Neutrophil (primary cell): ENCODE measurements around the gene CRB1.

Experiments
- H3K27ac ChIP-seq: fragments of 200-600 bp; sonication (generic); 2 replicates; pipeline ENCODE4 v1.5.1; 2016; ENCODE audit warnings: mild to moderate bottlenecking, moderate library complexity
- H3K27me3 ChIP-seq: fragments of 200-600 bp; sonication (generic); 2 replicates; pipeline ENCODE4 v1.6.0; 2016; ENCODE audit warnings: mild to moderate bottlenecking
- H3K36me3 ChIP-seq: fragments of 200-600 bp; sonication (generic); 2 replicates; pipeline ENCODE4 v1.5.1; 2017
- H3K4me1 ChIP-seq, 2 experiments: fragments of 200-600 bp in 1 of 2; sonication (generic) in 1 of 2; 1 replicate in 1 of 2; 2 replicates in 1 of 2; pipeline versions ENCODE4 v1.5.1 to v1.6.1; 2013 to 2016; ENCODE audit warnings: low read depth in 1 of 2, low read length in 1 of 2, mild to moderate bottlenecking in 1 of 2, moderate library complexity in 1 of 2; ENCODE audit not compliant: control insufficient read depth in 1 of 2, insufficient read depth in 1 of 2
- H3K4me3 ChIP-seq, 2 experiments: fragments of 200-600 bp in 1 of 2; sonication (generic) in 1 of 2; 1 replicate in 1 of 2; 2 replicates in 1 of 2; pipeline ENCODE4 v1.5.1; 2013 to 2016; ENCODE audit warnings: low read depth in 1 of 2, low read length in 1 of 2, mild to moderate bottlenecking in 1 of 2, moderate library complexity in 1 of 2
- H3K9me3 ChIP-seq: fragments of 200-600 bp; sonication (generic); 2 replicates; pipeline ENCODE4 v1.5.1; 2016
- CTCF ChIP-seq: fragments of 200-600 bp; sonication (generic); IDR thresholded peaks from 2 replicates; pipeline ENCODE4 v1.5.1; 2016; ENCODE audit warnings: antibody characterized with exemption

CRB1 gene

DNA sequence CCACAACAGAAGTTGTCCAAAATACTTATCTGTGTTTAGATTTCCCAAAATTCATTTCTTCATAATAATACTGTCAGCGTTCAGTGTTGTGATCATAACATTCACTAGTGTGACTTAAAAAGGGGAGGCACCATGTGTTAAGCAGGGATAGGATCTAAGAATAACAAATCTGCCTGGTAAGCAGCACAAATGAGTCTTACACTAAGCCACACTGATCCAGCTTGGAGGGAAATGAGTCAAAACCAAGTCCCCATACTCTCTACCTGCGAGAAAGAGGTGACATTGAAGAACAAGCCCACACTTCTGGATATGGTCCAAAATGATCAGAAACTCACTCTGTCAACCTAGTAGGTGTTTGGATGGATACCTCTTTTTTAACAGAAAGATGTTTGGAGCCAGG lies 145.5 kb downstream of the CRB1 start:
- H3K36me3 ChIP-seq, result no peaks in the 10 kb centered on the region
- no peak overlapping the region for H3K4me3 ChIP-seq
- H3K27ac ChIP-seq, result no peak overlapping the region
- H3K4me1 ChIP-seq, result no peaks in the 10 kb centered on the region
- no peaks in the 10 kb centered on the region for H3K9me3 ChIP-seq
- TF ChIP-seq CTCF, result no peak
- H3K27me3 ChIP-seq, result no peaks in the 10 kb centered on the region

DNA sequence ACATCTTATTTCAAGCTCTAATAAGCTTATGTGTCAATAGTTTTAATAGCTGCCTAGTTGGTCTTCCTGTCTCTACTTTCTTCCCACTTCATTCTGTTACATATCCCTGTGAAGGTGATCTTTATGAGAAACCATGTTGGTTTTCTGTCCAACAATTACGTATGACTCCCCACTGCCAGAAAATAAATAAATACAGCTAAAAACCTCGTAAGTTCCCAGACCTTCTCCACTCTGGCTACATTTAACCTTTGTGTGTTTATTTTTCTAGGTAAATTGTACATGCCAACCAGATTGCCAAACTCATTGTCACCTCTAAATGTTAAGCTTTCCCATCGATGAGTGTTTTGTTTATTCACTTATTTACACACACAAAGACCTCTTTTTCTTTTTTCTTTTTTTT lies 147.2 kb downstream of the CRB1 start:
- Histone ChIP-seq H3K27ac (no peak overlapping the region), H3K27me3 (no peaks in the 10 kb centered on the region), H3K36me3 (no peaks in the 10 kb centered on the region), H3K4me3 (no peak overlapping the region), H3K9me3 (no peaks in the 10 kb centered on the region), H3K4me1 (no peaks in the 10 kb centered on the region)
- TF ChIP-seq CTCF, result no peak

GRCh38 chr1:197418693-197419092 lies 150.6 kb downstream of the CRB1 start:
- Histone ChIP-seq H3K36me3 (no peaks in the 10 kb centered on the region), H3K27ac (no peak overlapping the region), H3K9me3 (no peaks in the 10 kb centered on the region), H3K4me1 (no peaks in the 10 kb centered on the region), H3K27me3 (no peaks in the 10 kb centered on the region), H3K4me3 (no peak overlapping the region)
- TF ChIP-seq CTCF, result no peak

- TF ChIP-seq CTCF, result no peak
- Histone ChIP-seq H3K36me3 (no peaks in the 10 kb centered on the region), H3K4me3 (no peak overlapping the region), H3K4me1 (no peaks in the 10 kb centered on the region), H3K9me3 (no peaks in the 10 kb centered on the region), H3K27me3 (no peaks in the 10 kb centered on the region), H3K27ac (no peak overlapping the region)
These were observed 154.9 kb downstream of the CRB1 start for GRCh38 chr1:197422993-197423392.

- Histone ChIP-seq H3K4me1 (no peaks in the 10 kb centered on the region), H3K36me3 (no peaks in the 10 kb centered on the region), H3K9me3 (no peaks in the 10 kb centered on the region), H3K27me3 (no peaks in the 10 kb centered on the region), H3K27ac (no peak overlapping the region), H3K4me3 (no peak overlapping the region)
- TF ChIP-seq CTCF, result no peak
These were observed 156.3 kb downstream of the CRB1 start for GRCh38 chr1:197424380-197424779.

DNA sequence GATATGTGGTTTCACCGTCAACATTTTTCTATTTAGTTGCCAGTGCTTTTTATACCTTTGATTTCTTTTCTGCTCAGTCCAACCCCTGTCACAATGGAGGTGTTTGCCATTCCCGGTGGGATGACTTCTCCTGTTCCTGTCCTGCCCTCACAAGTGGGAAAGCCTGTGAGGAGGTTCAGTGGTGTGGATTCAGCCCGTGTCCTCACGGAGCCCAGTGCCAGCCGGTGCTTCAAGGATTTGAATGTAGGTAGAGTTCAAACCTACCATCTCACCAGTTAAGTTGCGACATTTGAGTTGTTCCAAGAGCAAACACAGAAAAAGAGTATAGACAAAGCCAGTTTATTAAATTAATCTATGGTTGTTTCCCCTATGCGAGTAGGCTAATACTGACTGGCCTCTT lies 161.3 kb downstream of the CRB1 start:
- no peak for TF ChIP-seq CTCF
- Histone ChIP-seq H3K27me3 (no peaks in the 10 kb centered on the region), H3K27ac (no peak overlapping the region), H3K4me3 (no peak overlapping the region), H3K36me3 (no peaks in the 10 kb centered on the region), H3K4me1 (no peaks in the 10 kb centered on the region), H3K9me3 (no peaks in the 10 kb centered on the region)
